ENCODE measurements around the gene MYO3B.

- no peak for TF ChIP-seq RXRA (IDR thresholded peaks at IDR 0.05; ENCODE audit: insufficient read depth, low read depth, low read length)
- TF ChIP-seq SIN3A (conservative IDR thresholded peaks at IDR 0.05 in 1 of 2, IDR thresholded peaks at IDR 0.05 in 1 of 2; ENCODE audit: low read depth in 1 of 2, low read length in 2 of 2): no peak
- TF ChIP-seq POLR2A (IDR thresholded peaks at IDR 0.05; ENCODE audit: control extremely low read depth in 1 of 2, low read depth in 2 of 2, low read length in 2 of 2): no peak
- no peak for TF ChIP-seq RNF2 (IDR thresholded peaks at IDR 0.05; ENCODE audit: borderline replicate concordance, low read depth, low read length, missing control alignments, poor library complexity, severe bottlenecking)
- TF ChIP-seq CBX5 (IDR thresholded peaks at IDR 0.05; ENCODE audit: low read depth, low read length): no peak
- TF ChIP-seq EP300 (IDR thresholded peaks at IDR 0.05; ENCODE audit: borderline replicate concordance in 1 of 2, low read depth in 2 of 2, low read length in 2 of 2): no peak
- TF ChIP-seq CTCF (IDR thresholded peaks at IDR 0.05; ENCODE audit: control extremely low read depth in 1 of 3, insufficient read depth in 1 of 3, low read depth in 1 of 3, low read length in 3 of 3): no peak
- TF ChIP-seq TAF1 (IDR thresholded peaks at IDR 0.05; ENCODE audit: low read depth, low read length): no peak
- no peak for TF ChIP-seq CHD1 (IDR thresholded peaks at IDR 0.05; ENCODE audit: low read depth, low read length)
- no peak for TF ChIP-seq EZH2 (IDR thresholded peaks at IDR 0.05; ENCODE audit: low read depth, low read length, severe bottlenecking)
- no peak for TF ChIP-seq RAD21 (IDR thresholded peaks at IDR 0.05 in 1 of 2, conservative IDR thresholded peaks at IDR 0.05 in 1 of 2; ENCODE audit: low read depth in 2 of 2, low read length in 2 of 2)
- TF ChIP-seq, protein P1, sequence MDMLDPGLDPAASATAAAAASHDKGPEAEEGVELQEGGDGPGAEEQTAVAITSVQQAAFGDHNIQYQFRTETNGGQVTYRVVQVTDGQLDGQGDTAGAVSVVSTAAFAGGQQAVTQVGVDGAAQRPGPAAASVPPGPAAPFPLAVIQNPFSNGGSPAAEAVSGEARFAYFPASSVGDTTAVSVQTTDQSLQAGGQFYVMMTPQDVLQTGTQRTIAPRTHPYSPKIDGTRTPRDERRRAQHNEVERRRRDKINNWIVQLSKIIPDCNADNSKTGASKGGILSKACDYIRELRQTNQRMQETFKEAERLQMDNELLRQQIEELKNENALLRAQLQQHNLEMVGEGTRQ (IDR thresholded peaks at IDR 0.05; ENCODE audit: low read length): no peak
Observed at GRCh38 chr2:170502361-170503130, 324.6 kb downstream of the MYO3B start.
